Measurements from ENCODE around the gene ZMAT5.
A peak's percentile ranks its signal among the peaks of the same experiment; 100 is the strongest.

The ZMAT5 gene

GRCh38 chr22:29704528-29705285 lies 62.1 kb downstream of the ZMAT5 start:
- DNase-seq, result no peak

- DNase-seq, result no peak
Observed at GRCh38 chr22:29703569-29704195, 63.1 kb downstream of the ZMAT5 start.

- DNase-seq, result no peak
Observed at GRCh38 chr22:29702931-29703501, 63.8 kb downstream of the ZMAT5 start.

GRCh38 chr22:29702000-29702930 lies 64.5 kb downstream of the ZMAT5 start:
- DNase-seq, result no peak

GRCh38 chr22:29701155-29701999 lies 65.4 kb downstream of the ZMAT5 start:
- DNase-seq, result peak in 1 of 2 donors; percentile 54

GRCh38 chr22:29700900-29701154 lies 66.0 kb downstream of the ZMAT5 start:
- DNase-seq, result no peak

- DNase-seq, result no peak
Observed at GRCh38 chr22:29700206-29700899, 66.5 kb downstream of the ZMAT5 start.

GRCh38 chr22:29697853-29698598 lies 68.8 kb downstream of the ZMAT5 start:
- no peak for DNase-seq

- DNase-seq, result no peak
Observed at GRCh38 chr22:29695129-29695926, 71.5 kb downstream of the ZMAT5 start.

GRCh38 chr22:29693671-29694070 lies 73.1 kb downstream of the ZMAT5 start:
- no peak for DNase-seq

- no peak for DNase-seq
Observed at GRCh38 chr22:29693161-29693560, 73.6 kb downstream of the ZMAT5 start.

GRCh38 chr22:29692327-29692640 lies 74.5 kb downstream of the ZMAT5 start:
- no peak for DNase-seq

- DNase-seq, result no peak
Observed at GRCh38 chr22:29691636-29692326, 75.0 kb downstream of the ZMAT5 start.

GRCh38 chr22:29690476-29690875 lies 76.3 kb downstream of the ZMAT5 start:
- no peak for DNase-seq

GRCh38 chr22:29689880-29690213 lies 77.0 kb downstream of the ZMAT5 start:
- peak in 1 of 2 donors; percentile 10 for DNase-seq

- no peak for DNase-seq
Observed at GRCh38 chr22:29689206-29689879, 77.5 kb downstream of the ZMAT5 start.

GRCh38 chr22:29684244-29684643 lies 82.6 kb downstream of the ZMAT5 start:
- DNase-seq, result no peak

- no peak for DNase-seq
Observed at GRCh38 chr22:29683536-29683935, 83.3 kb downstream of the ZMAT5 start.
